PC-9 (cell line): ENCODE results near the gene SNX9.

Experiments used
- EZH2 ChIP-seq: fragments of 200-600 bp; sonication (generic); IDR thresholded peaks from 2 replicates; pipeline ENCODE4 v1.8.0; 2017; ENCODE audit warnings: antibody characterized with exemption, low read depth
- TF ChIP-seq, protein P1 (sequence below): fragments of 200-600 bp; sonication (generic); conservative IDR thresholded peaks from 2 replicates; pipeline ENCODE4 v1.6.1; 2017; ENCODE audit warnings: mixed run types, antibody characterized with exemption, mild to moderate bottlenecking, moderate library complexity

GRCh38 chr6:157892363-157892877 is 69.4 kb downstream of the SNX9 start:
- TF ChIP-seq, protein P1, sequence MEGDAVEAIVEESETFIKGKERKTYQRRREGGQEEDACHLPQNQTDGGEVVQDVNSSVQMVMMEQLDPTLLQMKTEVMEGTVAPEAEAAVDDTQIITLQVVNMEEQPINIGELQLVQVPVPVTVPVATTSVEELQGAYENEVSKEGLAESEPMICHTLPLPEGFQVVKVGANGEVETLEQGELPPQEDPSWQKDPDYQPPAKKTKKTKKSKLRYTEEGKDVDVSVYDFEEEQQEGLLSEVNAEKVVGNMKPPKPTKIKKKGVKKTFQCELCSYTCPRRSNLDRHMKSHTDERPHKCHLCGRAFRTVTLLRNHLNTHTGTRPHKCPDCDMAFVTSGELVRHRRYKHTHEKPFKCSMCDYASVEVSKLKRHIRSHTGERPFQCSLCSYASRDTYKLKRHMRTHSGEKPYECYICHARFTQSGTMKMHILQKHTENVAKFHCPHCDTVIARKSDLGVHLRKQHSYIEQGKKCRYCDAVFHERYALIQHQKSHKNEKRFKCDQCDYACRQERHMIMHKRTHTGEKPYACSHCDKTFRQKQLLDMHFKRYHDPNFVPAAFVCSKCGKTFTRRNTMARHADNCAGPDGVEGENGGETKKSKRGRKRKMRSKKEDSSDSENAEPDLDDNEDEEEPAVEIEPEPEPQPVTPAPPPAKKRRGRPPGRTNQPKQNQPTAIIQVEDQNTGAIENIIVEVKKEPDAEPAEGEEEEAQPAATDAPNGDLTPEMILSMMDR, result no peak
- TF ChIP-seq EZH2, result no peak
